ENCODE data around the gene ZBTB20. TPM values are rescaled to one million over a fixed set of nuclear protein-coding genes. Genes with fewer than 3 reads are reported as not detected.

The ZBTB20 gene
- total RNA-seq, 3 donors from 2014 or later (not counting 1 experiment from before 2014, with no cell fraction given), result 52.7 to 58.3 (median 55.9) TPM

DNA sequence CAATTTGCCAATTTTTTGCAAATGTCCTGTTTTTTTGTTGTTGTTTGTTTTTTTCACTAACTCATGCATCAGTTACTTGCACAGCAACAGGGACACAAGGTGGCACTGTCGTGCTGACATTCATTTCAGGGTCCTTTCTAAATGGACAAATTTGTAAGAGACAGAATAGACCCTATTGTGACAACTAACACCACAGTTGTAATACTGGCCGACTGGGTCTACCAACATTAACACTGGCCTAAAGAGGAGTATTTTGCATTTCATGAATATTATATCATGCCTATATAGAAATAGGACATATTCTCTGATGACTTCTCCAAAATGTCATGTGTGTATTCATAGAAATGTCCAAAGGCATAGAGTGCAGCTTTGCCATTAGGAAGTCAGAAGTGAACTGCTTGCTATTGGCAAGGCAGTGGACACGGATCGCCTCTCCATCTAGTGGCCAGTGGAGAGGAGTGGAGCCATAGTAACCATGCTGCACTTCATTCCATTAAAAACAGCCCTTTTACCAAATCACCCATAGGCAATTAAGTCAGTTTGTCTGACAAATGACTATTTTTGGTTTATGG, 54.8 kb downstream of the ZBTB20 start:
- Histone ChIP-seq H3K27ac (ENCODE audit: low read length) (no peak overlapping the region), H3K36me3 (ENCODE audit: control insufficient read depth, insufficient read depth, low read length) (no peaks in the 10 kb centered on the region), H3K27me3 (ENCODE audit: control insufficient read depth, insufficient read depth, low read length) (no peaks in the 10 kb centered on the region), H3K4me1 (ENCODE audit: control insufficient read depth, insufficient read depth, low read length) (no peaks in the 10 kb centered on the region), H3K4me3 (ENCODE audit: low read length) (no peak overlapping the region), H3K9me3 (ENCODE audit: control insufficient read depth, insufficient read depth, low read length) (no peaks in the 10 kb centered on the region)
- Mint-ChIP-seq H3K4me3 (no peak overlapping the region), H3K27ac (no peak overlapping the region), H3K9me3 (no peaks in the 10 kb centered on the region), H3K36me3 (no peaks in the 10 kb centered on the region), H3K4me1 (no peaks in the 10 kb centered on the region), H3K27me3 (ENCODE audit: low read depth in 2 of 2) (no peaks in the 10 kb centered on the region)
- ATAC-seq (peak; percentile 64 to 70 (median 67)), DNase-seq (peak; percentile 35 to 81)
- intact Hi-C loops (cut with micrococcal nuclease), result loop anchor here (1.0 to 10.0 kb wide), 5 partner anchors 55 to 722 kb away; partner anchors contain the start of gene ZBTB20
- TF ChIP-seq, protein P1, sequence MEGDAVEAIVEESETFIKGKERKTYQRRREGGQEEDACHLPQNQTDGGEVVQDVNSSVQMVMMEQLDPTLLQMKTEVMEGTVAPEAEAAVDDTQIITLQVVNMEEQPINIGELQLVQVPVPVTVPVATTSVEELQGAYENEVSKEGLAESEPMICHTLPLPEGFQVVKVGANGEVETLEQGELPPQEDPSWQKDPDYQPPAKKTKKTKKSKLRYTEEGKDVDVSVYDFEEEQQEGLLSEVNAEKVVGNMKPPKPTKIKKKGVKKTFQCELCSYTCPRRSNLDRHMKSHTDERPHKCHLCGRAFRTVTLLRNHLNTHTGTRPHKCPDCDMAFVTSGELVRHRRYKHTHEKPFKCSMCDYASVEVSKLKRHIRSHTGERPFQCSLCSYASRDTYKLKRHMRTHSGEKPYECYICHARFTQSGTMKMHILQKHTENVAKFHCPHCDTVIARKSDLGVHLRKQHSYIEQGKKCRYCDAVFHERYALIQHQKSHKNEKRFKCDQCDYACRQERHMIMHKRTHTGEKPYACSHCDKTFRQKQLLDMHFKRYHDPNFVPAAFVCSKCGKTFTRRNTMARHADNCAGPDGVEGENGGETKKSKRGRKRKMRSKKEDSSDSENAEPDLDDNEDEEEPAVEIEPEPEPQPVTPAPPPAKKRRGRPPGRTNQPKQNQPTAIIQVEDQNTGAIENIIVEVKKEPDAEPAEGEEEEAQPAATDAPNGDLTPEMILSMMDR (IDR thresholded peaks at IDR 0.05), result peak; percentile 79
- 7% methylated on average over 3 of the region's 4 CpGs for WGBS (ENCODE audit: insufficient coverage)

DNA sequence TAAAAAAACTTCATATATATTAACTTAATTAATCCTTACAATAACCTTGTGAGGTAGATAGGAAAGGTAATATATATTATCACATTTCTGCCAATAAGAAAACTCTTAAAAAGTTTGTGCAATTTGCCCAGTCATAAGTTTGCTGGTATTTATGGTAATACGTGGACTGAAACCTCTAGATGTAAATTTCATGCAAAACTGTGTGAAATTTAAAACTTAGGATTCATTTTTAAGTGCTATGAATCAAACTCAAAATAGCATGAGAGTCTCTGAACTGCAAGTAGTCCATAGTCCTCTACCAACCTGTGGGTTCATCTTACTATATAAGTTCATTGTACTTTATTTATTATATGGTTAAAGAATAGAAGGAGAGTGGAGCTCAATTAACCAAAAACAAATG, 56.4 kb downstream of the ZBTB20 start:
- Histone ChIP-seq H3K27me3 (ENCODE audit: control insufficient read depth, insufficient read depth, low read length) (no peaks in the 10 kb centered on the region), H3K4me3 (ENCODE audit: low read length) (no peak overlapping the region), H3K27ac (ENCODE audit: low read length) (no peak overlapping the region), H3K9me3 (ENCODE audit: control insufficient read depth, insufficient read depth, low read length) (no peaks in the 10 kb centered on the region), H3K4me1 (ENCODE audit: control insufficient read depth, insufficient read depth, low read length) (no peaks in the 10 kb centered on the region), H3K36me3 (ENCODE audit: control insufficient read depth, insufficient read depth, low read length) (no peaks in the 10 kb centered on the region)
- Mint-ChIP-seq H3K27me3 (ENCODE audit: low read depth in 2 of 2) (no peaks in the 10 kb centered on the region), H3K9me3 (no peaks in the 10 kb centered on the region), H3K36me3 (no peaks in the 10 kb centered on the region), H3K4me1 (peaks cover 0 to 5% of the 10 kb centered on the region in 2 donors), H3K4me3 (no peak overlapping the region), H3K27ac (no peak overlapping the region)
- ATAC-seq, result no peak
- TF ChIP-seq, protein P1 (IDR thresholded peaks at IDR 0.05), result no peak
- no peak for DNase-seq
- 85% methylated on average over 1 of the region's 1 CpG for WGBS (ENCODE audit: insufficient coverage)
- intact Hi-C loops (cut with micrococcal nuclease), result loop anchor here (5.0 to 10.0 kb wide), 2 partner anchors 57 to 724 kb away; partner anchors contain the start of gene ZBTB20

DNA sequence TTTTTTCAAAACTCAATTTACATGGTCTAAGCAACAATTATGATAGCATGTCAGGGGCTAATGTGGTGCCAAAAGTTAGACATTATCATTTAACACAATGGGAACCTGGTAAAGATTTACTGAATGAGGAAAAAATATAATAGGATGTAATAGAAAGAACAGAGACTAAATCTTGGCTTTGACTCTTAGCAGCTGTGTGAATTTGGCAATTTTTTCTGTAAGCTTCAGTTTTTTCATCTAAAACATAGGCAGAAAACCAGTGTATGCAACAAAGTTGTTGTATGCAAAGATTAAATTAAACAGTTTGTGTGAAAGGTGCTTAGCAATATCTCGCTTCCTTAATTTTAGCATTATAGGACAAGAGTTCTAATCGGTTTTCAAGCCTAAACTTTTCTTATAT, 57.6 kb downstream of the ZBTB20 start:
- TF ChIP-seq, protein P1 (IDR thresholded peaks at IDR 0.05), result no peak
- DNase-seq, result no peak
- H3K27me3 Mint-ChIP-seq (ENCODE audit: low read depth in 2 of 2), result no peaks in the 10 kb centered on the region
- peaks cover 0 to 11% of the 10 kb centered on the region in 2 donors for H3K4me1 Mint-ChIP-seq
- Histone ChIP-seq H3K4me1 (ENCODE audit: control insufficient read depth, insufficient read depth, low read length) (no peaks in the 10 kb centered on the region), H3K9me3 (ENCODE audit: control insufficient read depth, insufficient read depth, low read length) (no peaks in the 10 kb centered on the region), H3K4me3 (ENCODE audit: low read length) (no peak overlapping the region), H3K27ac (ENCODE audit: low read length) (no peak overlapping the region), H3K27me3 (ENCODE audit: control insufficient read depth, insufficient read depth, low read length) (no peaks in the 10 kb centered on the region), H3K36me3 (ENCODE audit: control insufficient read depth, insufficient read depth, low read length) (no peaks in the 10 kb centered on the region)
- no peaks in the 10 kb centered on the region for H3K36me3 Mint-ChIP-seq
- intact Hi-C loops (cut with micrococcal nuclease), result no loop called here
- no peak overlapping the region for H3K27ac Mint-ChIP-seq
- no peak overlapping the region for H3K4me3 Mint-ChIP-seq
- ATAC-seq, result no peak
- no CpG with 5 or more reads among the region's 2 CpGs for WGBS (ENCODE audit: insufficient coverage)
- H3K9me3 Mint-ChIP-seq, result no peaks in the 10 kb centered on the region

DNA sequence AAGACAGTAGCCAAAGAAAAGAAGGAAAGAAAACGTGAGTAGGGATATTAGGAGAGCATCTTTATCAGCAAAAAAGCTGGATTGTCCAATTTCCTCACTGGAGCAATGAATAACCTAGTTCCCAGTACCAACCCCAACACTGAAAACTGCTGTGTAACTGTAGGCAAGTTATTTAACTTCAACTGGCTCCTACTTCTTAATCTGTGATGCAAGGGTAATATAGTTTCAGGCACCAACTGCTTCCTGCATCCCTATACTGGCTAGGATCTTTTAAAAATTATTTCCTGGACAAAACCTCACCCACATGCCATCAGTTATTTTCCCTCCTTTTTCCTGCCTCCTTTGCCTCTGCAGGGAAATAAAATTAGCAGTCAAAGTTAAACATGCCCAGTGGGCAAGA, 59.6 kb downstream of the ZBTB20 start:
- peaks cover 6 to 11% of the 10 kb centered on the region in 2 donors for H3K4me1 Mint-ChIP-seq
- TF ChIP-seq, protein P1 (IDR thresholded peaks at IDR 0.05), result no peak
- H3K27me3 Mint-ChIP-seq (ENCODE audit: low read depth in 2 of 2), result no peaks in the 10 kb centered on the region
- no peak overlapping the region for H3K4me3 ChIP-seq (ENCODE audit: low read length)
- DNase-seq (no peak), ATAC-seq (no peak)
- H3K4me3 Mint-ChIP-seq, result no peak overlapping the region
- H3K9me3 ChIP-seq (ENCODE audit: control insufficient read depth, insufficient read depth, low read length), result no peaks in the 10 kb centered on the region
- no peaks in the 10 kb centered on the region for H3K9me3 Mint-ChIP-seq
- WGBS (ENCODE audit: insufficient coverage), result no CpG with 5 or more reads among the region's 1 CpG
- no peaks in the 10 kb centered on the region for H3K36me3 ChIP-seq (ENCODE audit: control insufficient read depth, insufficient read depth, low read length)
- H3K36me3 Mint-ChIP-seq, result no peaks in the 10 kb centered on the region
- H3K27ac ChIP-seq (ENCODE audit: low read length), result no peak overlapping the region
- H3K4me1 ChIP-seq (ENCODE audit: control insufficient read depth, insufficient read depth, low read length), result no peaks in the 10 kb centered on the region
- no peaks in the 10 kb centered on the region for H3K27me3 ChIP-seq (ENCODE audit: control insufficient read depth, insufficient read depth, low read length)
- intact Hi-C loops (cut with micrococcal nuclease), result no loop called here
- H3K27ac Mint-ChIP-seq, result no peak overlapping the region
